ENCODE data around the gene KRTAP4-6.
"Not testable (repeated sequence)": the region's sequence is repeated elsewhere in the genome, so short reads cannot be mapped to it uniquely, and the experiment has no call there.

KRTAP4-6 gene

GRCh38 chr17:41140360-41141131 is at the start of gene KRTAP4-6:
Gene KRTAP4-6, minus strand, starts transcription at chr17:41140544. Its CDS starts 57 bp downstream, at chr17:41140487.
- DNase-seq: no peak

DNA sequence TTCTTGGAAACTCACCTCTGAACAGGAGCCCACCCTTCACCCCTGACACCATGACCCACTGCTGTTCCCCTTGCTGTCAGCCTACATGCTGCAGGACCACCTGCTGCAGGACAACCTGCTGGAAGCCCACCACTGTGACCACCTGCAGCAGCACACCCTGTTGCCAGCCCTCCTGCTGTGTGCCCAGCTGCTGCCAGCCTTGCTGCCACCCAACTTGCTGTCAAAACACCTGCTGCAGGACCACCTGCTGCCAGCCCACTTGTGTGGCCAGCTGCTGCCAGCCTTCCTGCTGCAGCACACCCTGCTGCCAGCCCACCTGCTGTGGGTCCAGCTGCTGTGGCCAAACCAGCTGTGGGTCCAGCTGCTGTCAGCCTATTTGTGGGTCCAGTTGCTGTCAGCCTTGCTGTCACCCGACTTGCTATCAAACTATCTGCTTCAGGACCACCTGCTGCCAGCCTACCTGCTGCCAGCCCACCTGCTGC is 49.5 kb upstream of the KRTAP4-6 start, which contains the start of gene KRTAP9-1:
Gene KRTAP9-1, plus strand, starts transcription at position 51 of the 482 bp plus-strand sequence. Its CDS starts 0 bp downstream, at position 51.
- DNase-seq: not testable (repeated sequence)

DNA sequence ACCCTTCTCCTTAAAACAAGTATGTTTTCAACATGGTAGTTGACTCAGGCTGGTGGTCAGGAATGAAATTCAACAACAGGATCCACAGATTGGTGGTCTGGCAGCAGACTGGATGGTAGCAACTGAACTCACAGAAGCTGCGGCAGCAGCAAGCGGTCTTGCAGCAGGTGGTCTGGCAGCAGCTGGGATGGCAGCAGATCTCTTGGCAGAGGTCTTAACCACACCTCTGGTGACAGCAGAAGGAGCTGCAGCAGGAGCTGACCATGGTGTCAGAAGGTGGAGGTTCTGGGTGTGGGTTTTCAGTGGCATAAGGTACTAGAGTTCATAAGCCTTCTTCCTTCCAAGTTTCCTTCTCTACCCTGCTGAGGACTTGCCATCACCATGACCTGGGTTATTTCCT is 46.5 kb upstream of the KRTAP4-6 start:
- no peak for DNase-seq

- no peak for DNase-seq
Observed at GRCh38 chr17:41185001-41185400, 44.7 kb upstream of the KRTAP4-6 start.

DNA sequence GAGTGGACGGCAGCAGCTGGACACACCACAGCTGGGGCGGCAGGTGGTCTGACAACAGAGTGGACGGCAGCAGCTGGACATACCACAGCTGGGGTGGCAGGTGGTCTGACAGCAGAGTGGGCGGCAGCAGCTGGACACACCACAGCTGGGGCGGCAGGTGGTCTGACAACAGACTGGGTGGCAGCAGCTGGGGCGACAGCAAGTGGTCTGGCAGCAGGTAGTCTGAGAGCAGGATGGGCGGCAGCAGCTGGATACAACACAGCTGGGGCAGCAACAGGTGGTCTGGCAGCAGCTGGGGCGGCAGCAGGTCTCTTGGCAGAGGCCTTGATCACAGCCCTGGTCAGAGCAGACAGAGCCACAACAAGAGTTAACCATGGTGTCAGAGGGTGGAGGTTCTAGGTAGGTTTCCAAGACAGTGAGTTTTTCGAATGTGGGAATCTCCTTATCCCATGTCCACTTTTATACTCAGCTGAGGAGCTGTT is 44.2 kb upstream of the KRTAP4-6 start, which contains the start of gene KRTAP4-1:
Gene KRTAP4-1, minus strand, starts transcription at position 432 of the 482 bp plus-strand sequence. Its CDS starts 57 bp downstream, at position 375.
- no peak for DNase-seq

- DNase-seq: no peak
Observed at GRCh38 chr17:41178843-41179616, 38.7 kb upstream of the KRTAP4-6 start.

GRCh38 chr17:41178341-41178740 is 38.0 kb upstream of the KRTAP4-6 start:
- no peak for DNase-seq

- DNase-seq: no peak
Observed at GRCh38 chr17:41177727-41178271, 37.5 kb upstream of the KRTAP4-6 start, which contains the start of gene KRTAP4-2. Gene KRTAP4-2, minus strand, starts transcription at chr17:41178221. Its CDS starts 57 bp downstream, at chr17:41178164.

GRCh38 chr17:41176744-41177387 is 36.5 kb upstream of the KRTAP4-6 start:
- no peak for DNase-seq

- no peak for DNase-seq
Observed at GRCh38 chr17:41171886-41172285, 31.5 kb upstream of the KRTAP4-6 start.

DNA sequence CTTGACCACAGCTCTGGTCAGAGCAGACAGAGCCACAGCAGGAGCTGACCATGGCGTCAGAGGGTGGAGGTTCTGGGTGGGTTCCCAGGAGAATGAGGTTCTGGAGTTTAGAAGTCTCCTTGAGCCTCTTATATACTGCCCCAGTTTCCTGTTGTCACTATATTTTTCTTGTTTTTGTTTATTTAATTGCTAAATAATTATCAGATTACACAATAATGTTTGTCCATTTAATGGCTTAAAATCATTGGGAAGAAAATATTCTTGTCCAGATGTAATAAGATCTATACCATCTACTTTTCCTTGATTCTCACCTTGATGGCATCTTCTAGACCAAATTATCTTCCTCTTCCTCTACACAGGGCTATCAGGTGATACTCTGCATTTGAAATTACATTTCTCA is 27.8 kb upstream of the KRTAP4-6 start, which contains the start of gene KRTAP4-3:
Gene KRTAP4-3, minus strand, starts transcription at position 101 of the 400 bp plus-strand sequence. Its CDS starts 49 bp downstream, at position 52.
- DNase-seq: no peak

DNA sequence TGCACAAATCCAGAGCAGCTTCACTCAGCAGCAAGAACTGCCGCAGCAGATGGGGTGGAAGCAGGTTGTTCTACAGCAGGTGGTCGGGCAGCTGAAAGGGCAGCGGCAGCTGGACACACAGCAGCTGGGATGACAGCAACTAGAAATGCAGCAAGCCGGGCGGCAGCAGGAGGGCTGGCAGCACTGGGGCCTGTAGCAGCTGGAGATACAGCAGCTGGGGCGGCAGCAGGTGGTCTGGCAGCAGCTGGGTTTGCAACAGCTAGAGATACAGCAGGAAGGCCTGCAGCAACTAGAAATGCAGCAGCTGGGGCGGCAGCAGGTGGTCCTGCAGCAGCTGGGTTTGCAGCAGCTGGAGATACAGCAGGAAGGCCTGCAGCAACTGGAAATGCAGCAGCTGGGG is 27.2 kb upstream of the KRTAP4-6 start:
- no peak for DNase-seq

DNA sequence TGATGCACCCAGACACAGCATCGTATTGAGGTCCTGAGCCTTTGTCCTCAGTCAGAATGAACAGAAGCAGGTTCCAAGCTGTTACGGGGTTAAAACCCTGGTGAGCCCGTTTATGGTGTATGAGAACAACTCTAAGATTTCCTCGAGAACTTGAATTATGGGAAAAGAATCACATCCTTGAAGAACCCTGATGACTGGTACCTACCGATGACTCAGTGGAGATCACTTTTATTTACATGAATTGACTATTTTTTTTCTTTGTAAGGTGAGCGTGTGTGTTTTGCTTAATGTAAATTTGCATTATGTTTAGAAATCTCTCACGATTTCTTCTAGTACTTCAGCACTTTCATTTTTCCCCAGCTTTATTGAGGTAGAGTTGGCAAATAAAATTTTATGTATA is 23.5 kb upstream of the KRTAP4-6 start:
- DNase-seq: no peak

DNA sequence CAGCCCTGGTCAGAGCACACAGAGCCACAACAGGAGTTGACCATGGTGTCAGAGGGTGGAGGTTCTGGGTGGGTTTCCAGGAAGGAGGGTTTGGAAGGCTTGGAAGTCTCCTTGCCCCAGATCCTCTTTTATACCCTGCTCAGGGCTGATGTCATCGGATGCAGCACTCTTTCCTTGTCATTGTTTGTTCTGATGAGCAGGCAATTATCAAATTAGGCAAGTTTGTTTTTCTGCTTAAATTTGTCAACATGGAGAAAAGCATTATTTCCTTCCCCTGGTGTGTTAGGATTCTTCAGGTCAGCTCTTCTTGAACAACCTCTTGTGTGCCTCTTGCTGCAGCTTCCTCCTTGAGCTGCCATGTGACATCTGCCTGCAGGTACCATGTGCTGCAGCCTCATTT is 20.3 kb upstream of the KRTAP4-6 start, which contains the start of gene KRTAP4-4:
Gene KRTAP4-4, minus strand, starts transcription at position 101 of the 400 bp plus-strand sequence. Its CDS starts 57 bp downstream, at position 44.
- DNase-seq: no peak

GRCh38 chr17:41160190-41160589 is 19.8 kb upstream of the KRTAP4-6 start:
- DNase-seq: not testable (repeated sequence)

DNA sequence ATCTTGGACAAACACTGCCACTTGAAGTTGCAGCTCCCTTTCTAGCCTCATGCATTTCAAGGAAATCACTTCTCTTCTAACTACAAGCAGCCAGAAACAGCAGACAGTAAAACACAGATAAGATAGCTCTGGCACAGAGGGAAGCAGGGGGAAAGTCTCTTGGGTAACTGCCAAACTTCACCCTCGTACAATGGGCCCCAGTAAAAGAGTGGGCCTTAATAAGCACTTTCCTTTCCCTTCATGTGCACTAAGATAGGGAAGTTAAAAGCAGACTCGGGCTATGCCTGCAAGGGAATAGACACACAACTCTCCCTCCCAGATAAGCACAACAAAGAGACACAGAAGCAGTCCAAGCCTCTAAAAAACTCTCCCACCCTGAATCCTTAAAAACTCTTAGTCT is 13.5 kb upstream of the KRTAP4-6 start:
- DNase-seq: no peak

DNA sequence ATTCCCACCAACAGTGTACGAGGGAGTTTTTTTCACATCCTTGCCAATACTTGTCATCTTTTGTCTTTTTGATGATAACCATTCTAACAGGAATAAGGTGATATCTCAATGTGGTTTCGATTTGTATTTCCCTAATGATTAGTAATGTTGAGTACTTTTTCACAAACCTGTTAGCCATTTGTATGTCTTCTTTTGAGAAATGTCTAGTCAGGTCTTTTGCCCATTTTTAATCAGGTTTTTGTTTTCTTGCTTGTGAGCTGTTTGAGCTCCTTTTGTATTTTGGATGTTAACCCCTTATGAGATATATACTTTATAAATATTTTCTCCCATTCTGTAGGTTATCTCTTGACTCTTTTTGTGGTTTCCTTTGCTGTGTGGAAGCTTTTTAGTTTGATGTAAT is 11.2 kb upstream of the KRTAP4-6 start:
- DNase-seq: no peak

- DNase-seq: no peak
Observed at GRCh38 chr17:41150026-41150425, 9.7 kb upstream of the KRTAP4-6 start.

GRCh38 chr17:41149652-41149985 is 9.3 kb upstream of the KRTAP4-6 start, which contains the start of gene KRTAP4-5:
Gene KRTAP4-5, minus strand, starts transcription at chr17:41149825. Its CDS starts 58 bp downstream, at chr17:41149767.
- DNase-seq: no peak

- not testable (repeated sequence) for DNase-seq
Observed at GRCh38 chr17:41148971-41149651, 8.8 kb upstream of the KRTAP4-6 start.

DNA sequence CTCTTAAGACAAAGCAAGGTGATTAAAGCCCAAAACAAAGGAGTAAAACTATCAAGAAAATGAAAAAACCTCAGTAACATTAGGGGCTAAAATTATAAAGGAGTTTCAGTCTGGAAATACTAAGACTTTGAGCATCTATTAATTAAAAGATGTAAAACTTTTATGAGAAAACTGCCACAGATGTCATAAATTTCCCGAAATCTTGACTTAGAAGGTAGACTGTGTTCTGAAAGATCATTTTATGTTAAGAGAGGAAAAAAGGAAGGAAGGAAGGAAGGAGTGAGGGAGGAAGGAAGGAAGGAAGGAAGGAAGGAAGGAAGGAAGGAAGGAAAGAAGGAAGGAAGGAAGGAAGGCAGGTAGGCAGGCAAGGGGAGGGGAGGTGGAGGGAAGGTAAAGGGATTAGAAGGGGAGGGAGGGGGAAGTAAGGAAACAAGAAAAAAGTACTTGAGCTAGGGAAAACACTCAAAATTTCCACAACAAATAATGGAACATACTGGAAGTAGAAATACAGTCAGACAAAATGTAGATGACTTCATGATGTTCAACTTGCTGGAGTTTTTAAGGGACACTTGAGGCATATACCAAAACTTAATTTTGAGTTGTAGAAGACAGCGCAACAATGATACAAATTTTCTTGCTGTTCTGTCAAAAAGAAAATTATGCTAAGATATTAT is 7.3 kb upstream of the KRTAP4-6 start:
- no peak for DNase-seq
